ENCODE measurements around the gene PPIL4. TPM values are rescaled to one million over a fixed set of nuclear protein-coding genes. Genes with fewer than 3 reads are reported as not detected.

Gene PPIL4
- total RNA-seq, 2 experiments from 2014 or later, result 21.6 to 36.3 TPM

DNA sequence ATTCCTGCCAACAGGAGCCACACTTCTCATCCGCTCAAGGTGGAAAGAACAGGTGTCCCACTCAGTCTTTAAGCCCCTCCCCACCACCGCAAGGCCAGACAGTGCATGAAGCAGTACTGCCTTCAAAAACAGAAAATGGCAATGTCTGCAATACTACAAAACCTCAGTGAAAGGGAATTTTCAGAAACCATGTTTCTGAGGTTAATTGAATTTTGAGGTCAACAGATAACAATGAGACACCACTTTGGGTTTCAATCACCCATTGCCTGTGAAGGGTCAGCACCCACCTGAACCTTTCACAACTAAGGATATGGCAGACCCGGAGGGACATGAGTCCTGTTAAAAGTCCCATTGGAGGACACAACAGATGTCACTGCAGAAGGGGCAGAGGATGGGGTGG, 74.0 kb downstream of the PPIL4 start:
- no peaks in the 10 kb centered on the region for H4K20me1 ChIP-seq (ENCODE audit: insufficient read depth, low read length)
- H3K36me3 ChIP-seq (ENCODE audit: insufficient read depth, low read length), result peaks cover 45% of the 10 kb centered on the region
- H3K4me3 ChIP-seq (ENCODE audit: low read depth, low read length, poor library complexity, severe bottlenecking), result no peak overlapping the region
- no peaks in the 10 kb centered on the region for H3K9me2 ChIP-seq (ENCODE audit: insufficient read depth, low read length)
- H3K79me2 ChIP-seq (ENCODE audit: insufficient read depth, low read depth, low read length), result peaks cover 59% of the 10 kb centered on the region; the same call in 1 of the 2 replicates
- no peak for DNase-seq (ENCODE audit: low spot score)
- H3K9me3 ChIP-seq (ENCODE audit: low read length), result peaks cover 7% of the 10 kb centered on the region; the same call in 1 of the 2 replicates
- ChIA-PET POLR2A (no interaction called here), CTCF (ENCODE audit: unreplicated experiment) (no interaction called here)
- peak overlapping the region; percentile 99 for H3K27ac ChIP-seq (ENCODE audit: low read depth, low read length, poor library complexity, severe bottlenecking)
- TF ChIP-seq, protein P1, sequence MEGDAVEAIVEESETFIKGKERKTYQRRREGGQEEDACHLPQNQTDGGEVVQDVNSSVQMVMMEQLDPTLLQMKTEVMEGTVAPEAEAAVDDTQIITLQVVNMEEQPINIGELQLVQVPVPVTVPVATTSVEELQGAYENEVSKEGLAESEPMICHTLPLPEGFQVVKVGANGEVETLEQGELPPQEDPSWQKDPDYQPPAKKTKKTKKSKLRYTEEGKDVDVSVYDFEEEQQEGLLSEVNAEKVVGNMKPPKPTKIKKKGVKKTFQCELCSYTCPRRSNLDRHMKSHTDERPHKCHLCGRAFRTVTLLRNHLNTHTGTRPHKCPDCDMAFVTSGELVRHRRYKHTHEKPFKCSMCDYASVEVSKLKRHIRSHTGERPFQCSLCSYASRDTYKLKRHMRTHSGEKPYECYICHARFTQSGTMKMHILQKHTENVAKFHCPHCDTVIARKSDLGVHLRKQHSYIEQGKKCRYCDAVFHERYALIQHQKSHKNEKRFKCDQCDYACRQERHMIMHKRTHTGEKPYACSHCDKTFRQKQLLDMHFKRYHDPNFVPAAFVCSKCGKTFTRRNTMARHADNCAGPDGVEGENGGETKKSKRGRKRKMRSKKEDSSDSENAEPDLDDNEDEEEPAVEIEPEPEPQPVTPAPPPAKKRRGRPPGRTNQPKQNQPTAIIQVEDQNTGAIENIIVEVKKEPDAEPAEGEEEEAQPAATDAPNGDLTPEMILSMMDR (conservative IDR thresholded peaks at IDR 0.05; ENCODE audit: low read length), result no peak
- TF ChIP-seq EZH2phosphoT487 (IDR thresholded peaks at IDR 0.05; ENCODE audit: borderline replicate concordance, low read depth, low read length), result no peak
- intact Hi-C loops (cut with micrococcal nuclease; ENCODE audit: unreplicated experiment), result no loop called here
- no peak overlapping the region for H2AFZ ChIP-seq (ENCODE audit: low read length)
- BruUV-seq (replicated peaks), result no TSS peak
- peak overlapping the region; percentile 50 for H3K4me2 ChIP-seq (ENCODE audit: low read length)
- peaks cover 84% of the 10 kb centered on the region for H3K4me1 ChIP-seq (ENCODE audit: insufficient read depth, low read length, poor library complexity, severe bottlenecking)

DNA sequence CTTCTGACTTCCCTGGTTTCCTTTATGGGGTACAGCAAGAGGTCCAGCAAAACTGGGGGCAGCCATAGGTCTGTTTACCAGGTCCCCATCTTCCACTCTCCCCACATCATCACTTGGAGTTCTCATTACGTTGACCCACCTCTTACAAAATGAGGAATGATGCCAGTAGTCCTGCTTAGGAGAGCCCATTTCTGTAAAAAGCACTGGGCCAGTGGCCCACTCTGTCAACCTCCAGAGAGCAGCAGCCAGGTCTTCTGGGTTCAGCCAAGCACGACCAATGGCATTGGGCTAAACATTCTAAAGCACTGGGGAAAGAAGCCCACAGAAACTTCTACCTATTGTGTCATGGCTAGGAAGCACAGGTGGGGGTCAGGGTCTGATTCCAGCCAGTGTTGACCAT, 74.9 kb downstream of the PPIL4 start:
- Histone ChIP-seq H4K20me1 (ENCODE audit: insufficient read depth, low read length) (no peaks in the 10 kb centered on the region), H3K4me1 (ENCODE audit: insufficient read depth, low read length, poor library complexity, severe bottlenecking) (peaks cover 92% of the 10 kb centered on the region), H3K9me3 (ENCODE audit: low read length) (peaks cover 7% of the 10 kb centered on the region; the same call in 1 of the 2 replicates), H3K79me2 (ENCODE audit: insufficient read depth, low read depth, low read length) (peaks cover 59% of the 10 kb centered on the region; the same call in 1 of the 2 replicates), H3K9me2 (ENCODE audit: insufficient read depth, low read length) (no peaks in the 10 kb centered on the region), H3K4me3 (ENCODE audit: low read depth, low read length, poor library complexity, severe bottlenecking) (no peak overlapping the region), H3K27ac (ENCODE audit: low read depth, low read length, poor library complexity, severe bottlenecking) (peak overlapping the region; percentile 99), H2AFZ (ENCODE audit: low read length) (no peak overlapping the region), H3K36me3 (ENCODE audit: insufficient read depth, low read length) (peaks cover 45% of the 10 kb centered on the region), H3K4me2 (ENCODE audit: low read length) (peak overlapping the region; percentile 50)
- POLR2A ChIA-PET, result no interaction called here
- intact Hi-C loops (cut with micrococcal nuclease; ENCODE audit: unreplicated experiment), result no loop called here
- DNase-seq (ENCODE audit: low spot score), result peak; percentile 24
- CTCF ChIA-PET (ENCODE audit: unreplicated experiment), result no interaction called here
- TF ChIP-seq, protein P1 (conservative IDR thresholded peaks at IDR 0.05; ENCODE audit: low read length), result no peak
- TF ChIP-seq EZH2phosphoT487 (IDR thresholded peaks at IDR 0.05; ENCODE audit: borderline replicate concordance, low read depth, low read length), result no peak
- BruUV-seq (replicated peaks), result no TSS peak

DNA sequence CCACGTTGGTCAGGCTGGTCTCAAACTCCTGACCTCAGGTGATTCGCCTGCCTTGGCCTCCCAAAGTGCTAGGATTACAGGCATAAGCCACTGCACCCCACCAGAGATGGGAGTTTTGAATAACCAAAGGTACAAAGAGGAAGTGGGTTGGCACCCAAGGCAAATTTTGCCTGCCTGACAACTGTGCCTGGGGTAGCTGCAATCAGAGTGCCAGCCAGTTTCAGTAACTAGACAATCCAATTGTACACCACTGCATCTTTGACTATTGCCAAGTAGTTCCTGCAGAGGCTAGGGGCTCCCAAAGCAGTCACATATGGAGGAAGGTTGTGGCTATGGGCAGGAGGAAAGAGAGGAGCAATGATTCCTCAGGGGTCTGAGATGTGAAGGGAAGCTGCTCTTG, 77.7 kb downstream of the PPIL4 start:
- intact Hi-C loops (cut with micrococcal nuclease; ENCODE audit: unreplicated experiment), result loop anchor here (5.0 kb wide), 1 partner anchor 706 kb away; no protein-coding TSS in a partner anchor
- Histone ChIP-seq H3K4me3 (ENCODE audit: low read depth, low read length, poor library complexity, severe bottlenecking) (peak overlapping the region; percentile 62), H3K4me1 (ENCODE audit: insufficient read depth, low read length, poor library complexity, severe bottlenecking) (peaks cover 89% of the 10 kb centered on the region), H2AFZ (ENCODE audit: low read length) (no peak overlapping the region), H4K20me1 (ENCODE audit: insufficient read depth, low read length) (no peaks in the 10 kb centered on the region), H3K36me3 (ENCODE audit: insufficient read depth, low read length) (peaks cover 51% of the 10 kb centered on the region), H3K4me2 (ENCODE audit: low read length) (peak overlapping the region; percentile 97), H3K9me3 (ENCODE audit: low read length) (peaks cover 7% of the 10 kb centered on the region; the same call in 1 of the 2 replicates), H3K27ac (ENCODE audit: low read depth, low read length, poor library complexity, severe bottlenecking) (peak overlapping the region; percentile 99), H3K79me2 (ENCODE audit: insufficient read depth, low read depth, low read length) (peaks cover 58% of the 10 kb centered on the region; the same call in 1 of the 2 replicates), H3K9me2 (ENCODE audit: insufficient read depth, low read length) (no peaks in the 10 kb centered on the region)
- no TSS peak for BruUV-seq (replicated peaks)
- ChIA-PET POLR2A (interaction anchor here (0.6 to 3.4 kb wide), 7 partner anchors 10 to 405 kb away, joined by 3 to 31 read pairs (median 3); no protein-coding TSS in a partner anchor), CTCF (ENCODE audit: unreplicated experiment) (interaction anchor here (1.4 kb wide), 1 partner anchor 15 kb away, joined by 7 read pairs; no protein-coding TSS in a partner anchor)
- TF ChIP-seq, protein P1 (conservative IDR thresholded peaks at IDR 0.05; ENCODE audit: low read length), result no peak
- TF ChIP-seq EZH2phosphoT487 (IDR thresholded peaks at IDR 0.05; ENCODE audit: borderline replicate concordance, low read depth, low read length), result no peak
- DNase-seq (ENCODE audit: low spot score), result peak; percentile 84

Data from OCI-LY7 (cell line).